IMR-90 (cell line): ENCODE measurements around the gene PRDX5.

Source experiments
- BHLHE40 ChIP-seq: fragments of 150-350 bp; IDR thresholded peaks from 2 replicates; pipeline ENCODE4 v1.6.1; 2016; ENCODE audit warnings: mild to moderate bottlenecking, low read depth, low read length
- CEBPB ChIP-seq: IDR thresholded peaks from 2 replicates; pipeline ENCODE4 v1.6.1; 2012; ENCODE audit warnings: low read depth, low read length, improper control_type of control experiment
- CHD1 ChIP-seq: IDR thresholded peaks from 2 replicates; pipeline ENCODE4 v1.6.1; 2012; ENCODE audit warnings: low read depth, low read length, improper control_type of control experiment
- FOS ChIP-seq: fragments of 150-350 bp; IDR thresholded peaks from 2 replicates; pipeline ENCODE4 v1.6.1; 2016; ENCODE audit warnings: low read depth, low read length
- MAFK ChIP-seq: IDR thresholded peaks from 2 replicates; pipeline ENCODE4 v1.6.1; 2012; ENCODE audit warnings: low read depth, low read length, improper control_type of control experiment
- MAZ ChIP-seq: IDR thresholded peaks from 2 replicates; pipeline ENCODE4 v1.6.1; 2012; ENCODE audit warnings: low read depth, mild to moderate bottlenecking, low read length, improper control_type of control experiment, moderate library complexity, borderline replicate concordance
- MXI1 ChIP-seq: IDR thresholded peaks from 2 replicates; pipeline ENCODE4 v1.6.1; 2012; ENCODE audit warnings: low read depth, mild to moderate bottlenecking, low read length, moderate library complexity, borderline replicate concordance
- POLR2A ChIP-seq: IDR thresholded peaks from 2 replicates; pipeline ENCODE4 v1.6.1; 2012; ENCODE audit warnings: mild to moderate bottlenecking, low read depth, low read length
- RAD21 ChIP-seq: IDR thresholded peaks from 2 replicates; pipeline ENCODE4 v1.6.1; 2012; ENCODE audit warnings: low read length, improper control_type of control experiment
- RFX5 ChIP-seq: IDR thresholded peaks from 2 replicates; pipeline ENCODE4 v1.8.0; 2012; ENCODE audit warnings: low read depth, mild to moderate bottlenecking, low read length, moderate library complexity
- SMC3 ChIP-seq: fragments of 150-350 bp; IDR thresholded peaks from 2 replicates; pipeline ENCODE4 v1.6.1; 2016; ENCODE audit warnings: low read depth, mild to moderate bottlenecking, antibody characterized with exemption, low read length, moderate library complexity
- TF ChIP-seq, protein P1 (sequence below): conservative IDR thresholded peaks from 2 replicates; pipeline ENCODE4 v1.5.1; 2012; ENCODE audit warnings: mild to moderate bottlenecking, low read depth, low read length, improper control_type of control experiment
- TF ChIP-seq, protein P2 (sequence below): fragments of 150-350 bp; IDR thresholded peaks from 2 replicates; pipeline ENCODE4 v1.6.1; 2017; ENCODE audit warnings: mild to moderate bottlenecking, antibody characterized with exemption, low read length, low read depth
- TF ChIP-seq, protein P3 (sequence below): fragments of 150-350 bp; IDR thresholded peaks from 2 replicates; pipeline ENCODE4 v1.6.1; 2016; ENCODE audit warnings: low read depth, mild to moderate bottlenecking, low read length, moderate library complexity, borderline replicate concordance

DNA sequence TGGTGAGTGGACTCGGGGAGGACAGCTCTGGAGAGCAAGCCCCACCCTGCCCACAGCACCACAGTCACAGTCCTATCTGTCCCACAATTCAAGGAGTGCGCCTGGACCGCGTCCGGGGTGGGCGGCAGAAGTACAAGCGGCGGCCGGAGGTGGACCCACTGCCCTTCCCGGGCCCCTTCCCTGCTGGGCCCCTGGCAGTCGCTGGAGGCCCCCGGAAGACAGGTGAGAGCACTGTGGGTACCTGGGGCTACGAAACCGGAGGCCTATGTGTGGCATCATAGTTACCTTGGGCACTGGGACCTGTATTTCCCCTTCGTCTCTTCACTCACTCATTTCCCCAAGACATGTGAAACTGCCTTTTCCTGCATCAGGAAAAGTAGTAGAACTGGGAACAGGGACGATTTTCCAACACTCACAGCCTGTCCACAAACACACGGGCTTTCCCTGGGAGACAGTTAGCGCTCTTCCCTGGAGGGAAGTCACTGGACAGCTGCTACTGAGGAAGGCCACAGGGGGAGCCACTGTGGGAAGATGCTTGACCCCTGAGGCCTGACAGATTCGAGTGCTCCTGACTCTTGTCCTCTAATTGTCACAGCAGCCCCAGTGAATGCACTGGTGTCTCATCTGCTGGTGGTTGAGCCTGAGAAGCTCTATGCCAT lies 3.6 kb upstream of the PRDX5 start:
- TF ChIP-seq MAFK = no peak
- no peak for TF ChIP-seq FOS
- TF ChIP-seq, protein P1, sequence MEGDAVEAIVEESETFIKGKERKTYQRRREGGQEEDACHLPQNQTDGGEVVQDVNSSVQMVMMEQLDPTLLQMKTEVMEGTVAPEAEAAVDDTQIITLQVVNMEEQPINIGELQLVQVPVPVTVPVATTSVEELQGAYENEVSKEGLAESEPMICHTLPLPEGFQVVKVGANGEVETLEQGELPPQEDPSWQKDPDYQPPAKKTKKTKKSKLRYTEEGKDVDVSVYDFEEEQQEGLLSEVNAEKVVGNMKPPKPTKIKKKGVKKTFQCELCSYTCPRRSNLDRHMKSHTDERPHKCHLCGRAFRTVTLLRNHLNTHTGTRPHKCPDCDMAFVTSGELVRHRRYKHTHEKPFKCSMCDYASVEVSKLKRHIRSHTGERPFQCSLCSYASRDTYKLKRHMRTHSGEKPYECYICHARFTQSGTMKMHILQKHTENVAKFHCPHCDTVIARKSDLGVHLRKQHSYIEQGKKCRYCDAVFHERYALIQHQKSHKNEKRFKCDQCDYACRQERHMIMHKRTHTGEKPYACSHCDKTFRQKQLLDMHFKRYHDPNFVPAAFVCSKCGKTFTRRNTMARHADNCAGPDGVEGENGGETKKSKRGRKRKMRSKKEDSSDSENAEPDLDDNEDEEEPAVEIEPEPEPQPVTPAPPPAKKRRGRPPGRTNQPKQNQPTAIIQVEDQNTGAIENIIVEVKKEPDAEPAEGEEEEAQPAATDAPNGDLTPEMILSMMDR = peak; percentile 27; the same call in 1 of the 2 replicates
- TF ChIP-seq SMC3 = no peak
- TF ChIP-seq POLR2A = no peak
- 0 out of 2 replicates have a peak, but pooled peaks have one; percentile 9 for TF ChIP-seq RAD21
- TF ChIP-seq, protein P2, sequence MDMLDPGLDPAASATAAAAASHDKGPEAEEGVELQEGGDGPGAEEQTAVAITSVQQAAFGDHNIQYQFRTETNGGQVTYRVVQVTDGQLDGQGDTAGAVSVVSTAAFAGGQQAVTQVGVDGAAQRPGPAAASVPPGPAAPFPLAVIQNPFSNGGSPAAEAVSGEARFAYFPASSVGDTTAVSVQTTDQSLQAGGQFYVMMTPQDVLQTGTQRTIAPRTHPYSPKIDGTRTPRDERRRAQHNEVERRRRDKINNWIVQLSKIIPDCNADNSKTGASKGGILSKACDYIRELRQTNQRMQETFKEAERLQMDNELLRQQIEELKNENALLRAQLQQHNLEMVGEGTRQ = no peak
- TF ChIP-seq CEBPB = no peak
- no peak for TF ChIP-seq BHLHE40
- TF ChIP-seq, protein P3, sequence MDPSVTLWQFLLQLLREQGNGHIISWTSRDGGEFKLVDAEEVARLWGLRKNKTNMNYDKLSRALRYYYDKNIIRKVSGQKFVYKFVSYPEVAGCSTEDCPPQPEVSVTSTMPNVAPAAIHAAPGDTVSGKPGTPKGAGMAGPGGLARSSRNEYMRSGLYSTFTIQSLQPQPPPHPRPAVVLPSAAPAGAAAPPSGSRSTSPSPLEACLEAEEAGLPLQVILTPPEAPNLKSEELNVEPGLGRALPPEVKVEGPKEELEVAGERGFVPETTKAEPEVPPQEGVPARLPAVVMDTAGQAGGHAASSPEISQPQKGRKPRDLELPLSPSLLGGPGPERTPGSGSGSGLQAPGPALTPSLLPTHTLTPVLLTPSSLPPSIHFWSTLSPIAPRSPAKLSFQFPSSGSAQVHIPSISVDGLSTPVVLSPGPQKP = no peak
- TF ChIP-seq MAZ = no peak
- no peak for TF ChIP-seq CHD1
- TF ChIP-seq RFX5 = no peak
- TF ChIP-seq MXI1 = no peak
